ENCODE data around the gene LYVE1. TPM values are rescaled to one million over a fixed set of nuclear protein-coding genes. Genes with fewer than 3 reads are reported as not detected.

LYVE1 gene
- polyA plus RNA-seq, 2 of the 4 experiments (the other 2 are of a cell fraction): 0.04 TPM; not detected in 1

DNA sequence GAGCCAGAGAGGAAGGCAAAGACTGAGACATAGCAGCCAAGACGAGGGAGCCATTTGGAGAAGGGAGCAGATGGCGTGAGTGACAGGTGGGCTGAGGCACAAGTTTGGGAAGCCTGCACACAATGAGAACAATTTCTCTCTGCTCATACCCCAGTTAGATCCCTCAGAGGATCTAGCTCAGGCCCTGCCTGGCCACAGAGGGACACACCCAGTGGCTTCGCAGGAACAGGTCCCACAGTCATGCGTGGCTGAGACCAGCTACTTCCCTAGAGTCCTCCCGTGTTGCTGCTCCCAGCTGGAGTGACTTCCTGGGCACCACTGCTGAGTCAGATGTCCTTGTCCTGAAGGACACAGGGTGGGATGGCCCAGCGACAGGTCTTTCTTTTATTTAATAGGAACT lies 33.4 kb upstream of the LYVE1 start:
- H3K4me1 ChIP-seq: no peaks in the 10 kb centered on the region
- ATAC-seq (no peak), DNase-seq (ENCODE audit: low read depth in 1 of 2, low spot score in 1 of 2) (no peak), FAIRE-seq (no peak)
- ChIA-PET CTCF (interaction anchor here (1.6 kb wide), 1 partner anchor 15 kb away, joined by 4 read pairs; no protein-coding TSS in a partner anchor), POLR2A (no interaction called here)
- no peaks in the 10 kb centered on the region for H3K9me3 ChIP-seq
- H3K4me3 ChIP-seq: no peak overlapping the region
- no peak overlapping the region for H3K4me2 ChIP-seq
- TF ChIP-seq CHD2 (IDR thresholded peaks at IDR 0.05; ENCODE audit: low read length, partially characterized antibody) (no peak), RNF2 (IDR thresholded peaks at IDR 0.05; ENCODE audit: borderline replicate concordance, low read depth) (no peak), RFX5 (IDR thresholded peaks at IDR 0.05) (no peak), REST (IDR thresholded peaks at IDR 0.05) (no peak), RAD21 (conservative IDR thresholded peaks at IDR 0.05 in 1 of 2, IDR thresholded peaks at IDR 0.05 in 1 of 2) (no peak), CBX8 (IDR thresholded peaks at IDR 0.05) (no peak), HEYL (CRISPR knock-in tag; IDR thresholded peaks at IDR 0.05) (no peak), NR3C1 (IDR thresholded peaks at IDR 0.05) (no peak), CEBPB (IDR thresholded peaks at IDR 0.05) (no peak), RCOR1 (IDR thresholded peaks at IDR 0.05; ENCODE audit: low read depth, low read length) (no peak), GATA3 (IDR thresholded peaks at IDR 0.05; ENCODE audit: borderline replicate concordance) (no peak), KDM5A (IDR thresholded peaks at IDR 0.05) (no peak), HOXA7 (CRISPR knock-in tag; IDR thresholded peaks at IDR 0.05) (no peak), MAFK (IDR thresholded peaks at IDR 0.05; ENCODE audit: partially characterized antibody) (no peak)
- TF ChIP-seq, protein P1, sequence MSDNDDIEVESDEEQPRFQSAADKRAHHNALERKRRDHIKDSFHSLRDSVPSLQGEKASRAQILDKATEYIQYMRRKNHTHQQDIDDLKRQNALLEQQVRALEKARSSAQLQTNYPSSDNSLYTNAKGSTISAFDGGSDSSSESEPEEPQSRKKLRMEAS (IDR thresholded peaks at IDR 0.05): no peak
- WGBS (ENCODE audit: missing lambda C conversion rate): 74% methylated on average over 6 of the region's 6 CpGs
- no peak overlapping the region for H3K27ac ChIP-seq

DNA sequence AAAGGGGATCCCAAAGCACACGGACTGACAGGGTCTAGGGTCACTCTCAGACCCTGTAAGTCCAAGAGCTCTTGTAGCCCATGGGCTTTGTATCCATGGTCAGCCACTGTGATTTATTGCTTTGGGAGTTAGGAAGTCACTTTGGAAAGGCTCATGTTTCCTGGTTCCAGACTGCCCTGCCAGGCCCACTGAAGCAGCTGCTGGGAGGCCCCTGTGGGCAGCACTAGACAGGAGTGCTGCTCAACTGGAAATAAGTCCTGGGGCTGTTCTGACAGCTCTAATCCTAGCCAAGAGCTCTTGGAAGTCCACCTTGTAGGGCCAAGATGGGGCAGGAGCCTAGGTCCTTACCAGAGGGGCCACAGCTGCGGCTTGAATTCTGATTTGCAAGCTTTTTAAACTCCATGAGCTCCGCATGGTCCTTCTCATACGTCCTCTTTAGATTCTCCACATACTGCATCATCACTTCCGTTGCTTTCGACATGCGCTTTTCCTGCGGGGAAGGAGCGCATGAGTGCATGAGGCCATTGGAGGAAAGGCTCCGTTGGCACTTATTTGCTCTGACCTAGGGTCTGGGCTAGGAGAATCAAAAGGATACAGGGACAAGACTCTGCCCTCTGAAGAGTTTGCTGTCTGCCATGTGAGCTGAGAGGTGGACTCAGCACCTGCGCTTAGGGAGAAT lies 32.2 kb upstream of the LYVE1 start:
- TF ChIP-seq KDM5A (IDR thresholded peaks at IDR 0.05): no peak
- no peak for TF ChIP-seq KDM1A (IDR thresholded peaks at IDR 0.05; ENCODE audit: low read depth)
- TF ChIP-seq, protein P1 (IDR thresholded peaks at IDR 0.05): no peak
- no peak for TF ChIP-seq HOXA7 (CRISPR knock-in tag; IDR thresholded peaks at IDR 0.05)
- no peak for TF ChIP-seq JUN (IDR thresholded peaks at IDR 0.05)
- no peak for TF ChIP-seq POLR2AphosphoS2 (conservative IDR thresholded peaks at IDR 0.05; ENCODE audit: low read length)
- no peak for TF ChIP-seq TFCP2L1 (CRISPR knock-in tag; IDR thresholded peaks at IDR 0.05)
- TF ChIP-seq ZNF302 (CRISPR knock-in tag; IDR thresholded peaks at IDR 0.05): no peak
- no peak for TF ChIP-seq RFX5 (IDR thresholded peaks at IDR 0.05)
- TF ChIP-seq CHD2 (IDR thresholded peaks at IDR 0.05; ENCODE audit: low read length, partially characterized antibody): no peak
- 84% methylated on average over 11 of the region's 11 CpGs for WGBS (ENCODE audit: missing lambda C conversion rate)
- POLR2A ChIA-PET: no interaction called here
- no peak overlapping the region for H3K4me2 ChIP-seq
- no peak for DNase-seq (ENCODE audit: low read depth in 1 of 2, low spot score in 1 of 2)
- no peak for ATAC-seq
- H3K27ac ChIP-seq: no peak overlapping the region
- no peaks in the 10 kb centered on the region for H3K4me1 ChIP-seq
- no peaks in the 10 kb centered on the region for H3K9me3 ChIP-seq
- FAIRE-seq: no peak
- CTCF ChIA-PET: interaction anchor here (1.0 to 1.6 kb wide), 2 partner anchors 14 to 195 kb away, joined by 3 to 4 read pairs; no protein-coding TSS in a partner anchor
- no peak overlapping the region for H3K4me3 ChIP-seq
